H1 (cell line): Measurements from ENCODE around the gene DYSF. TPM values are rescaled to one million over a fixed set of nuclear protein-coding genes. Genes with fewer than 3 reads are reported as not detected.

Experiments used
- CTCF ChIA-PET: fragments of 300-600 bp; sonication (Branson Sonifier 250); formaldehyde crosslinking; loops from one replicate; lab custom pipeline; 2021; ENCODE audit not compliant: partially characterized antibody; lab: Charles Lee
- POLR2A ChIA-PET: fragments of 300-600 bp; sonication (Branson Sonifier 250); formaldehyde crosslinking; loops from one replicate; lab custom pipeline; 2021; ENCODE audit warnings: inconsistent platforms; ENCODE audit not compliant: partially characterized antibody; lab: Charles Lee
- DNase-seq, 2 experiments: peaks; one replicate each; pipeline versions ENCODE4 v3.0.0 to v3.0.0-alpha.2; 2010 to 2022; ENCODE audit warnings: low spot score in 2 of 2, low read depth in 1 of 2, mixed read lengths in 1 of 2
- FAIRE-seq: peaks from 2 replicates; lab custom pipeline; 2011; peaks lifted over from hg19 to GRCh38; lab: Jason Lieb, UNC
- H2AFZ ChIP-seq: 2 replicates; pipeline ENCODE4 v1.8.1; 2012; ENCODE audit warnings: low read length, inconsistent platforms
- H2AK5ac ChIP-seq: 2 replicates; pipeline ENCODE4 v1.6.1; 2013; ENCODE audit warnings: low read depth, low read length
- H2BK120ac ChIP-seq: replicated peaks from 2 replicates; pipeline ENCODE3; 2013; ENCODE audit warnings: low read depth, low read length, inconsistent platforms
- H2BK12ac ChIP-seq: 2 replicates; pipeline ENCODE4 v1.6.1; 2013; ENCODE audit warnings: low read depth, low read length
- H2BK15ac ChIP-seq: 2 replicates; pipeline ENCODE4 v1.6.1; 2013; ENCODE audit warnings: low read length
- H2BK20ac ChIP-seq: 2 replicates; pipeline ENCODE4 v1.6.1; 2013; ENCODE audit warnings: low read length
- H2BK5ac ChIP-seq: 2 replicates; pipeline ENCODE4 v1.6.1; 2013; ENCODE audit warnings: low read depth, low read length
- H3K14ac ChIP-seq: 2 replicates; pipeline ENCODE4 v1.6.1; 2013; ENCODE audit warnings: inconsistent platforms; ENCODE audit not compliant: insufficient read length
- H3K18ac ChIP-seq: 2 replicates; pipeline ENCODE4 v1.6.1; 2013; ENCODE audit warnings: low read length; ENCODE audit errors: extremely low read depth
- H3K23ac ChIP-seq: 2 replicates; pipeline ENCODE4 v1.6.1; 2013; ENCODE audit warnings: inconsistent platforms; ENCODE audit not compliant: insufficient read length
- H3K23me2 ChIP-seq: 2 replicates; pipeline ENCODE4 v1.6.1; 2013; ENCODE audit warnings: low read depth, low read length
- H3K27ac ChIP-seq: 2 replicates; pipeline ENCODE4 v1.6.1; 2011; ENCODE audit warnings: low read depth, low read length, inconsistent platforms
- H3K27me3 ChIP-seq, 4 experiments: replicated peaks in 1 of 4; 1 replicate in 1 of 4; 2 replicates in 3 of 4; pipeline versions ENCODE4 v1.6.1 to v1.8.1; 2011 to 2013; ENCODE audit warnings: low read length in 3 of 4, mild to moderate bottlenecking in 3 of 4, inconsistent platforms in 2 of 4, mixed read lengths in 2 of 4, moderate library complexity in 1 of 4; ENCODE audit not compliant: control insufficient read depth in 3 of 4, insufficient read depth in 3 of 4; ENCODE audit errors: extremely low read depth in 1 of 4
- H3K36me3 ChIP-seq, 4 experiments: 2 replicates each; pipeline versions ENCODE4 v1.6.1 to v1.8.1; 2011 to 2013; ENCODE audit warnings: mild to moderate bottlenecking in 4 of 4, low read length in 3 of 4, moderate library complexity in 2 of 4, control low read depth in 1 of 4, inconsistent platforms in 1 of 4; ENCODE audit not compliant: insufficient read depth in 4 of 4, control insufficient read depth in 2 of 4
- H3K4ac ChIP-seq: replicated peaks from 2 replicates; pipeline ENCODE3; 2013; ENCODE audit warnings: low read length, low read depth, mixed read lengths, inconsistent platforms; ENCODE audit not compliant: insufficient read length
- H3K4me1 ChIP-seq, 4 experiments: replicated peaks in 1 of 4; 1 replicate in 1 of 4; 2 replicates in 3 of 4; pipeline versions ENCODE4 v1.6.1 to v1.8.1; 2011 to 2013; ENCODE audit warnings: low read length in 3 of 4, inconsistent platforms in 2 of 4, mixed read lengths in 1 of 4; ENCODE audit not compliant: insufficient read depth in 4 of 4, control insufficient read depth in 3 of 4
- H3K4me2 ChIP-seq, 2 experiments: 2 replicates each; pipeline versions ENCODE4 v1.6.1 to v1.8.1; 2011 to 2013; ENCODE audit warnings: low read depth in 2 of 2, low read length in 2 of 2, control low read depth in 1 of 2, inconsistent platforms in 1 of 2, mild to moderate bottlenecking in 1 of 2; ENCODE audit not compliant: insufficient read depth in 1 of 2
- H3K4me3 ChIP-seq, 4 experiments: fragments of 200-600, 300-600 bp in 1 of 4; sonication (generic), shearing (Covaris generic), sonication (Bioruptor Twin) in 1 of 4; 2 replicates each; pipeline versions ENCODE4 v1.5.1 to v1.8.1; 2011 to 2016; ENCODE audit warnings: low read length in 4 of 4, low read depth in 3 of 4, control low read depth in 2 of 4, inconsistent platforms in 2 of 4, mild to moderate bottlenecking in 2 of 4, mixed read lengths in 1 of 4, moderate library complexity in 1 of 4; ENCODE audit not compliant: insufficient read depth in 2 of 4; ENCODE audit errors: extremely low read depth in 1 of 4
- H3K56ac ChIP-seq: replicated peaks from 2 replicates; pipeline ENCODE3; 2013; ENCODE audit warnings: low read depth, mild to moderate bottlenecking, mixed read lengths, low read length, inconsistent platforms; ENCODE audit not compliant: insufficient read length
- H3K79me1 ChIP-seq: 2 replicates; pipeline ENCODE4 v1.6.1; 2013; ENCODE audit warnings: low read depth, low read length, control low read depth
- H3K79me2 ChIP-seq, 2 experiments: 2 replicates each; pipeline versions ENCODE4 v1.6.1 to v1.8.1; 2012 to 2013; ENCODE audit warnings: low read length in 2 of 2, mild to moderate bottlenecking in 2 of 2, inconsistent platforms in 1 of 2; ENCODE audit not compliant: insufficient read depth in 2 of 2, control insufficient read depth in 1 of 2
- H3K9ac ChIP-seq, 4 experiments: replicated peaks in 1 of 4; 1 replicate in 1 of 4; 2 replicates in 3 of 4; pipeline versions ENCODE4 v1.6.1 to v1.8.1; 2011 to 2013; ENCODE audit warnings: low read depth in 3 of 4, low read length in 3 of 4, control low read depth in 2 of 4, mild to moderate bottlenecking in 2 of 4, moderate library complexity in 2 of 4, inconsistent platforms in 1 of 4; ENCODE audit errors: extremely low read depth in 1 of 4
- H3K9me3 ChIP-seq, 2 experiments: 2 replicates each; pipeline versions ENCODE4 v1.6.1 to v1.8.1; 2012 to 2013; ENCODE audit warnings: mild to moderate bottlenecking in 2 of 2, moderate library complexity in 2 of 2, control low read depth in 1 of 2, inconsistent platforms in 1 of 2, low read depth in 1 of 2, low read length in 1 of 2, mixed read lengths in 1 of 2; ENCODE audit not compliant: insufficient read depth in 2 of 2
- H4K20me1 ChIP-seq, 2 experiments: replicated peaks in 1 of 2; 2 replicates each; pipeline versions ENCODE3 to v1.8.1; 2011 to 2013; ENCODE audit warnings: inconsistent platforms in 2 of 2, low read length in 2 of 2, mild to moderate bottlenecking in 1 of 2; ENCODE audit not compliant: insufficient read depth in 2 of 2, control insufficient read depth in 1 of 2
- H4K5ac ChIP-seq: 2 replicates; pipeline ENCODE4 v1.6.1; 2013; ENCODE audit warnings: low read length, low read depth, mixed read lengths, inconsistent platforms; ENCODE audit not compliant: insufficient read length
- H4K8ac ChIP-seq: 2 replicates; pipeline ENCODE4 v1.8.0; 2013; ENCODE audit warnings: mild to moderate bottlenecking, moderate library complexity, low read length, inconsistent platforms; ENCODE audit not compliant: insufficient read depth; ENCODE audit errors: extremely low read depth
- H4K91ac ChIP-seq: replicated peaks from 2 replicates; pipeline ENCODE3; 2013; ENCODE audit warnings: low read length, mixed read lengths, inconsistent platforms; ENCODE audit not compliant: insufficient read length
- CBX5 ChIP-seq: fragments of 300-800, 300-1000 bp; sonication (generic); IDR thresholded peaks from 2 replicates; pipeline ENCODE4 v1.7.1; 2016; ENCODE audit warnings: antibody characterized with exemption, low read length, low read depth
- JUND ChIP-seq: IDR thresholded peaks from 2 replicates; pipeline ENCODE4 v1.6.1; 2011; ENCODE audit warnings: mild to moderate bottlenecking, improper control_type of control experiment, low read length
- NRF1 ChIP-seq: IDR thresholded peaks from 2 replicates; pipeline ENCODE4 v1.6.1; 2011; ENCODE audit warnings: mild to moderate bottlenecking, low read depth, low read length, improper control_type of control experiment
- RBBP5 ChIP-seq: IDR thresholded peaks from 2 replicates; pipeline ENCODE4 v1.7.1; 2012; ENCODE audit warnings: low read depth, mild to moderate bottlenecking, inconsistent platforms, low read length, moderate library complexity, borderline replicate concordance
- RFX5 ChIP-seq: IDR thresholded peaks from 2 replicates; pipeline ENCODE4 v1.6.1; 2011; ENCODE audit warnings: low read depth, low read length, improper control_type of control experiment, borderline replicate concordance
- SIRT6 ChIP-seq: IDR thresholded peaks from one replicate; pipeline ENCODE4 v1.7.1; 2012; ENCODE audit warnings: low read length, inconsistent platforms
- SIX5 ChIP-seq: IDR thresholded peaks from 2 replicates; pipeline ENCODE4 v1.6.1; 2011; ENCODE audit warnings: mild to moderate bottlenecking, low read depth, low read length
- SUZ12 ChIP-seq: fragments of 200-600 bp; sonication (generic); IDR thresholded peaks from 2 replicates; pipeline ENCODE4 v1.6.1; 2012; ENCODE audit warnings: mild to moderate bottlenecking, inconsistent platforms, low read length, moderate library complexity, mixed read lengths
- TBP ChIP-seq: IDR thresholded peaks from 2 replicates; pipeline ENCODE4 v1.6.1; 2011; ENCODE audit warnings: low read depth, low read length, improper control_type of control experiment
- WGBS, 2 experiments: shearing (Covaris generic) in 1 of 2; methylation state at CpG; one replicate each; pipeline versions ENCODE4 v1.1.6 to v1.1.7; 2013 to 2015; ENCODE audit warnings: low lambda C conversion rate in 2 of 2, mixed read lengths in 2 of 2, inconsistent platforms in 1 of 2, low coverage in 1 of 2, missing lambda C conversion rate in 1 of 2; ENCODE audit not compliant: insufficient replicate concordance in 2 of 2, insufficient coverage in 1 of 2, insufficient read length in 1 of 2; ENCODE audit errors: extremely low coverage in 1 of 2, missing lambda C conversion rate in 1 of 2; 5-methylcytosine and 5-hydroxymethylcytosine counted together
- polyA plus RNA-seq, 7 experiments: library from polyadenylated mRNA; depleted of rRNA in 3 of 7; stranded (reverse) in 5 of 7; unstranded in 2 of 7; fragments of >200 nt in 5 of 7; fragments of 200-250 nt in 2 of 7; gene quantifications; 1 replicate in 5 of 7; 2 replicates in 1 of 7; 4 replicates in 1 of 7; pipeline versions ENCODE4 v1.2.1 to v1.2.3, GENCODE V29; 2011 to 2013; ENCODE audit warnings: missing spikeins in 2 of 7, mixed read lengths in 2 of 7
- total RNA-seq: library from RNA; stranded (reverse); fragmentation: NEBNext Ultra II Directional; extraction: Animal tissue kit (Norgen Biotek cat#: 25700); gene quantifications from 2 replicates; pipeline ENCODE4 v1.2.1, GENCODE V29; 2021
- TF ChIP-seq, protein P1 (sequence below), 3 experiments: IDR thresholded peaks; 1 replicate in 2 of 3; 2 replicates in 1 of 3; pipeline versions ENCODE4 v1.5.1 to v1.6.1; 2011; ENCODE audit warnings: low read length in 3 of 3, mild to moderate bottlenecking in 3 of 3, inconsistent platforms in 2 of 3, low read depth in 1 of 3, moderate library complexity in 1 of 3; ENCODE audit not compliant: insufficient read depth in 1 of 3; ENCODE audit errors: control extremely low read depth in 1 of 3
- TF ChIP-seq, protein P2 (sequence below): IDR thresholded peaks from 2 replicates; pipeline ENCODE4 v1.6.1; 2012; ENCODE audit warnings: inconsistent platforms

Gene DYSF
- total and polyA plus RNA-seq, 2 of the 8 experiments (the other 6 are each of a cell fraction or from before 2014, with no cell fraction given) = 5.8 to 7.1 TPM

DNA sequence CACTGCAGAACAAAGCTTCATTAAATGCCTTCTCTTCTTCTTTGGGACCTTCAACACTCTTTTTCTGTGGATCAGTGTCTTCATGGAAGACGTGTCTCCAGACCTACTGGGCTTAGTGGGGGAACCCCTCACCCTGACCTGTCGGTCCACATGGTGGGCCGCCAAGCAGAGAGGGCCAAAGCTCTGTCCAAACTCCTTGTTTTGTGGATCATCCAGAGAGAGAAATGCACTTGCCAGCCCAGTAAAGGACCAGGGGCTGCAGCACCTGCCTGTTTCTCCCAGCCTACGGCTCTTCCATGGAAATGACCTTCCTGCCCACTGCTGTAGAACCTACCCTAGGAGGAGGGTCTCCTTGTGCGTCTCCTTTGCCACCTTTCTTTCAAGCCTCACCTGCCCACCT is 25.9 kb downstream of the DYSF start:
- Histone ChIP-seq H3K36me3 (no peaks in the 10 kb centered on the region), H3K23me2 (no peaks in the 10 kb centered on the region), H2BK120ac (no peak overlapping the region), H2BK5ac (no peak overlapping the region), H2BK20ac (no peak overlapping the region), H3K4ac (no peak overlapping the region), H4K5ac (no peak overlapping the region), H2AK5ac (0 out of 2 replicates have a peak overlapping the region, but pooled peaks have one; percentile 39), H2AFZ (no peak overlapping the region), H3K18ac (no peak overlapping the region), H3K27me3 (no peaks in the 10 kb centered on the region; a peak in 1 of 7 replicates), H2BK15ac (no peak overlapping the region), H3K79me2 (no peaks in the 10 kb centered on the region), H3K9ac (no peak overlapping the region), H2BK12ac (no peak overlapping the region), H4K8ac (no peak overlapping the region), H3K23ac (no peak overlapping the region), H3K4me1 (peaks cover 3 to 9% (median 5%) of the 10 kb centered on the region in 4 experiments; a peak in 5 of 7 replicates), H3K56ac (no peak overlapping the region), H3K4me2 (no peak overlapping the region), H3K14ac (no peak overlapping the region), H3K9me3 (no peaks in the 10 kb centered on the region), H4K91ac (no peak overlapping the region), H3K4me3 (no peak overlapping the region), H4K20me1 (no peaks in the 10 kb centered on the region), H3K27ac (no peak overlapping the region), H3K79me1 (no peaks in the 10 kb centered on the region)
- FAIRE-seq = no peak
- 83% methylated on average over 5 of the region's 5 CpGs; no CpG with 5 or more reads in 1 of the 2 experiments for WGBS, 2 experiments
- DNase-seq = no peak
- CTCF ChIA-PET = interaction anchor here (0.7 to 7.5 kb wide), 2 partner anchors 17 kb away, joined by 3 to 66 read pairs; no protein-coding TSS in a partner anchor
- POLR2A ChIA-PET = no interaction called here
- TF ChIP-seq SUZ12 (no peak), SIRT6 (no peak), RBBP5 (no peak), RFX5 (no peak), CBX5 (no peak), TBP (no peak), NRF1 (no peak), SIX5 (no peak), JUND (no peak)
- TF ChIP-seq, protein P1, sequence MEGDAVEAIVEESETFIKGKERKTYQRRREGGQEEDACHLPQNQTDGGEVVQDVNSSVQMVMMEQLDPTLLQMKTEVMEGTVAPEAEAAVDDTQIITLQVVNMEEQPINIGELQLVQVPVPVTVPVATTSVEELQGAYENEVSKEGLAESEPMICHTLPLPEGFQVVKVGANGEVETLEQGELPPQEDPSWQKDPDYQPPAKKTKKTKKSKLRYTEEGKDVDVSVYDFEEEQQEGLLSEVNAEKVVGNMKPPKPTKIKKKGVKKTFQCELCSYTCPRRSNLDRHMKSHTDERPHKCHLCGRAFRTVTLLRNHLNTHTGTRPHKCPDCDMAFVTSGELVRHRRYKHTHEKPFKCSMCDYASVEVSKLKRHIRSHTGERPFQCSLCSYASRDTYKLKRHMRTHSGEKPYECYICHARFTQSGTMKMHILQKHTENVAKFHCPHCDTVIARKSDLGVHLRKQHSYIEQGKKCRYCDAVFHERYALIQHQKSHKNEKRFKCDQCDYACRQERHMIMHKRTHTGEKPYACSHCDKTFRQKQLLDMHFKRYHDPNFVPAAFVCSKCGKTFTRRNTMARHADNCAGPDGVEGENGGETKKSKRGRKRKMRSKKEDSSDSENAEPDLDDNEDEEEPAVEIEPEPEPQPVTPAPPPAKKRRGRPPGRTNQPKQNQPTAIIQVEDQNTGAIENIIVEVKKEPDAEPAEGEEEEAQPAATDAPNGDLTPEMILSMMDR (IDR thresholded peaks at IDR 0.05; ENCODE audit: control extremely low read depth in 1 of 3, insufficient read depth in 1 of 3, low read depth in 1 of 3, low read length in 3 of 3) = no peak
- TF ChIP-seq, protein P2, sequence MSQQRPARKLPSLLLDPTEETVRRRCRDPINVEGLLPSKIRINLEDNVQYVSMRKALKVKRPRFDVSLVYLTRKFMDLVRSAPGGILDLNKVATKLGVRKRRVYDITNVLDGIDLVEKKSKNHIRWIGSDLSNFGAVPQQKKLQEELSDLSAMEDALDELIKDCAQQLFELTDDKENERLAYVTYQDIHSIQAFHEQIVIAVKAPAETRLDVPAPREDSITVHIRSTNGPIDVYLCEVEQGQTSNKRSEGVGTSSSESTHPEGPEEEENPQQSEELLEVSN = no peak
